Pancreas (tissue), 10 donors: ENCODE data around the gene ABR. TPM values are rescaled to one million over a fixed set of nuclear protein-coding genes. Genes with fewer than 3 reads are reported as not detected.
"Not testable (repeated sequence)": the region's sequence is repeated elsewhere in the genome, so short reads cannot be mapped to it uniquely, and the experiment has no call there.

Experiments used
- ATAC-seq, 4 donors: fragments of 200-7000 bp; cut with Tn5 transposase; one replicate each; pipeline versions ENCODE4 v1.8.0 to v1.9.1; 2020; ENCODE audit warnings: mild to moderate bottlenecking in 4 of 4, moderate library complexity in 4 of 4
- DNase-seq, 6 donors: peaks; one replicate each; pipeline ENCODE4 v3.0.0-alpha.2; 2020
- FAIRE-seq: peaks from 2 replicates; lab custom pipeline; 2012; peaks lifted over from hg19 to GRCh38; lab: Jason Lieb, UNC
- H3K27ac ChIP-seq, 4 donors: fragments of 200-600 bp; sonication (generic); 1 replicate in 3 of 4; 2 replicates in 1 of 4; pipeline versions ENCODE4 v1.5.0 to v1.8.0; 2020
- H3K27me3 ChIP-seq, 4 donors: fragments of 200-600 bp; one replicate each; pipeline ENCODE4 v1.8.0; 2021
- H3K36me3 ChIP-seq, 3 donors: fragments of 200-600 bp; sonication (generic) in 1 of 3; one replicate each; pipeline versions ENCODE4 v1.5.0 to v1.8.0; 2020 to 2021
- H3K4me1 ChIP-seq, 3 donors: fragments of 200-600 bp; one replicate each; pipeline ENCODE4 v1.8.0; 2021
- H3K4me3 ChIP-seq, 4 donors: fragments of 200-600 bp; sonication (generic) in 2 of 4; one replicate each; pipeline versions ENCODE4 v1.5.0 to v1.8.0; 2020 to 2021
- H3K9me3 ChIP-seq, 4 donors: fragments of 200-600 bp; one replicate each; pipeline ENCODE4 v1.8.0; 2021
- WGBS, 2 donors: extraction: QIAGEN DNeasy Blood & Tissue Kit; methylation state at CpG; one replicate each; pipeline ENCODE4 v1.1.7; 2013; 5-methylcytosine and 5-hydroxymethylcytosine counted together
- intact Hi-C, 3 donors: fragments of 100-400 bp; cut with DNase I; formaldehyde crosslinking; loops; one replicate each; pipeline versions ENCODE4 v1.11.1 to v1.14.2; 2022
- polyA plus RNA-seq, 2 donors: library from polyadenylated mRNA; stranded (reverse); fragments of 200-250 nt; gene quantifications; one replicate each; pipeline ENCODE4 v1.2.3, GENCODE V29; 2013
- total RNA-seq, 6 donors: library from RNA; stranded (reverse); fragmentation: NEBNext Ultra II Directional in 4 of 6; extraction: Animal tissue kit (Norgen Biotek cat#: 25700) in 4 of 6; gene quantifications; one replicate each; pipeline versions ENCODE4 v1.2.1 to v1.2.4, GENCODE V29; 2021 to 2023
- TF ChIP-seq, protein P1 (sequence below), 4 donors: fragments of 200-600 bp; sonication (generic) in 3 of 4; IDR thresholded peaks; one replicate each; pipeline versions ENCODE4 v1.5.0 to v1.8.0; 2021; ENCODE audit warnings: antibody characterized with exemption in 4 of 4
- donor health status: healthy with polysubstance abuse.
- donor health status: DM: no; HTN: no; CAD: no; lungs with moderate emphysema.
- donor health status: DM: no; HTN: no; CAD: no.
- donor health status: control.
- donor health status: control.
- donor health status: Bipolar disorder and iron deficiency.
- donor health status: DM: yes; HTN: yes; CAD: no.
- donor health status: DM: no; HTN: no; CAD: no.
- donor health status: DM: no; HTN: no; CAD: no.
- donor health status: DM: yes; HTN: yes; CAD: no.

Gene ABR
- total and polyA plus RNA-seq, 8 donors = 15.4 to 65.7 (median 28.4) TPM

- no peak overlapping the region for H3K27ac ChIP-seq
- no peaks in the 10 kb centered on the region for H3K36me3 ChIP-seq
- no peaks in the 10 kb centered on the region for H3K4me1 ChIP-seq
- H3K9me3 ChIP-seq = no peaks in the 10 kb centered on the region
- TF ChIP-seq, protein P1, sequence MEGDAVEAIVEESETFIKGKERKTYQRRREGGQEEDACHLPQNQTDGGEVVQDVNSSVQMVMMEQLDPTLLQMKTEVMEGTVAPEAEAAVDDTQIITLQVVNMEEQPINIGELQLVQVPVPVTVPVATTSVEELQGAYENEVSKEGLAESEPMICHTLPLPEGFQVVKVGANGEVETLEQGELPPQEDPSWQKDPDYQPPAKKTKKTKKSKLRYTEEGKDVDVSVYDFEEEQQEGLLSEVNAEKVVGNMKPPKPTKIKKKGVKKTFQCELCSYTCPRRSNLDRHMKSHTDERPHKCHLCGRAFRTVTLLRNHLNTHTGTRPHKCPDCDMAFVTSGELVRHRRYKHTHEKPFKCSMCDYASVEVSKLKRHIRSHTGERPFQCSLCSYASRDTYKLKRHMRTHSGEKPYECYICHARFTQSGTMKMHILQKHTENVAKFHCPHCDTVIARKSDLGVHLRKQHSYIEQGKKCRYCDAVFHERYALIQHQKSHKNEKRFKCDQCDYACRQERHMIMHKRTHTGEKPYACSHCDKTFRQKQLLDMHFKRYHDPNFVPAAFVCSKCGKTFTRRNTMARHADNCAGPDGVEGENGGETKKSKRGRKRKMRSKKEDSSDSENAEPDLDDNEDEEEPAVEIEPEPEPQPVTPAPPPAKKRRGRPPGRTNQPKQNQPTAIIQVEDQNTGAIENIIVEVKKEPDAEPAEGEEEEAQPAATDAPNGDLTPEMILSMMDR (IDR thresholded peaks at IDR 0.05) = no peak
- ATAC-seq = peak in 2 of 4 donors; percentile 48 to 66
- WGBS, 2 donors = 81 to 88% methylated on average over 10 of the region's 10 CpGs
- no peak overlapping the region for H3K4me3 ChIP-seq
- intact Hi-C loops = no loop called here
- H3K27me3 ChIP-seq = no peaks in the 10 kb centered on the region
- DNase-seq = peak in 1 of 6 donors; percentile 19
- FAIRE-seq = no peak
These were observed 112.4 kb downstream of the ABR start for GRCh38 chr17:1067282-1067956.

DNA sequence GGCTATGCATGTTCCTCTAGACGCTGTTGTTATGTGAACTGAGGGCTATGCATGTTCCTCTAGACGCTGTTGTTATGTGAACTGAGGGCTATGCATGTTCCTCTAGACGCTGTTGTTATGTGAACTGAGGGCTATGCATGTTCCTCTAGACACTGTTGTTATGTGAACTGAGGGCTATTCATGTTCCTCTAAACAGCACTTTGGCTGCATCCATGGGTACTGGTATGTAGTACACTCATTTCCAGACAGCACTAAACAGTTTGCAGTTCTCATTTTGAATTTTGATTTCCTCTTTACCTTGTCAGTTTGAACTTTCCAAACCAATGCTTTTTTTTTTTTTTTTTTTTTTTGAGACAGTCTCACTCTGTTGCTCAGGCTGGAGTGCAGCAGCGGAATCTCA lies 114.4 kb downstream of the ABR start:
- H3K36me3 ChIP-seq, H3K27ac ChIP-seq, DNase-seq, FAIRE-seq, H3K27me3 ChIP-seq, intact Hi-C loops, H3K4me3 ChIP-seq, H3K9me3 ChIP-seq, ATAC-seq, H3K4me1 ChIP-seq: not testable (repeated sequence)
- 48 to 51% methylated on average over 2 of the region's 4 CpGs for WGBS, 2 donors

- Histone ChIP-seq H3K27me3 (no peaks in the 10 kb centered on the region), H3K36me3 (no peaks in the 10 kb centered on the region), H3K4me1 (no peaks in the 10 kb centered on the region), H3K27ac (no peak overlapping the region), H3K9me3 (no peaks in the 10 kb centered on the region), H3K4me3 (no peak overlapping the region)
- TF ChIP-seq, protein P1 (IDR thresholded peaks at IDR 0.05) = no peak
- peak in 2 of 6 donors; percentile 38 to 55 for DNase-seq
- WGBS, 2 donors = 53 to 68% methylated on average over 11 of the region's 11 CpGs
- no peak for FAIRE-seq
- ATAC-seq = peak in 3 of 4 donors; percentile 59 to 83 (median 74)
- intact Hi-C loops = no loop called here
These were observed 118.8 kb downstream of the ABR start for GRCh38 chr17:1060991-1061390.

GRCh38 chr17:1059131-1059795 lies 120.5 kb downstream of the ABR start:
- Histone ChIP-seq H3K27ac (no peak overlapping the region), H3K9me3 (no peaks in the 10 kb centered on the region), H3K4me3 (no peak overlapping the region), H3K27me3 (no peaks in the 10 kb centered on the region), H3K4me1 (no peaks in the 10 kb centered on the region), H3K36me3 (no peaks in the 10 kb centered on the region)
- DNase-seq (peak in 2 of 6 donors; percentile 17 to 50), ATAC-seq (no peak), FAIRE-seq (no peak)
- intact Hi-C loops = no loop called here
- 76 to 90% methylated on average over 12 of the region's 12 CpGs for WGBS, 2 donors
- TF ChIP-seq, protein P1 (IDR thresholded peaks at IDR 0.05) = no peak

GRCh38 chr17:1058423-1059130 lies 121.2 kb downstream of the ABR start:
- TF ChIP-seq, protein P1 (IDR thresholded peaks at IDR 0.05) = peak in 2 of 4 donors; percentile 26 to 34
- Histone ChIP-seq H3K27me3 (no peaks in the 10 kb centered on the region), H3K4me3 (no peak overlapping the region), H3K4me1 (no peaks in the 10 kb centered on the region), H3K27ac (no peak overlapping the region), H3K9me3 (no peaks in the 10 kb centered on the region), H3K36me3 (no peaks in the 10 kb centered on the region)
- ATAC-seq = peak in 3 of 4 donors; percentile 25 to 55 (median 43)
- WGBS, 2 donors = 83 to 85% methylated on average over 18 of the region's 18 CpGs
- peak in 4 of 6 donors; percentile 42 to 79 (median 66) for DNase-seq
- intact Hi-C loops = no loop called here
- no peak for FAIRE-seq
